ENCODE measurements around the gene SMIM45.

Gene SMIM45

GRCh38 chr22:41951898-41952474 is at the start of gene SMIM45:
Gene SMIM45, plus strand, starts transcription at chr22:41952150.
- no peak for DNase-seq

GRCh38 chr22:41902932-41903421 is 49.0 kb upstream of the SMIM45 start:
- DNase-seq: no peak

- no peak for DNase-seq
Measured at GRCh38 chr22:41904450-41905410, 47.2 kb upstream of the SMIM45 start.

GRCh38 chr22:41905411-41906202 is 46.3 kb upstream of the SMIM45 start:
- DNase-seq: no peak

GRCh38 chr22:41906822-41907221 is 45.1 kb upstream of the SMIM45 start:
- no peak for DNase-seq

- DNase-seq: no peak
Measured at GRCh38 chr22:41907436-41908401, 44.2 kb upstream of the SMIM45 start.

GRCh38 chr22:41908411-41909309 is 43.3 kb upstream of the SMIM45 start:
- no peak for DNase-seq

GRCh38 chr22:41909310-41910049 is 42.5 kb upstream of the SMIM45 start:
- DNase-seq: no peak

- DNase-seq: no peak
Measured at GRCh38 chr22:41910050-41911000, 41.6 kb upstream of the SMIM45 start.

GRCh38 chr22:41911001-41911611 is 40.8 kb upstream of the SMIM45 start:
- DNase-seq: no peak

GRCh38 chr22:41912338-41913039 is 39.5 kb upstream of the SMIM45 start:
- DNase-seq: no peak

- no peak for DNase-seq
Measured at GRCh38 chr22:41913040-41913719, 38.8 kb upstream of the SMIM45 start.

GRCh38 chr22:41913842-41914534 is 38.0 kb upstream of the SMIM45 start:
- no peak for DNase-seq

GRCh38 chr22:41914611-41915034 is 37.3 kb upstream of the SMIM45 start:
- no peak for DNase-seq

- no peak for DNase-seq
Measured at GRCh38 chr22:41915035-41915785, 36.7 kb upstream of the SMIM45 start, which contains the start of gene SHISA8. Gene SHISA8, minus strand, starts transcription at chr22:41915074. Its CDS starts 407 bp downstream, at chr22:41914667.
